IMR-90 (cell line): ENCODE data around the gene DOCK2. TPM values are rescaled to one million over a fixed set of nuclear protein-coding genes. Genes with fewer than 3 reads are reported as not detected.

Experiments
- ATAC-seq: fragments of 200-7000 bp; cut with Tn5 transposase; 2 replicates; pipeline ENCODE4 v1.9.1; 2020; ENCODE audit warnings: low read depth, mild to moderate bottlenecking, moderate library complexity
- BruUV-seq: library from RNA; stranded (reverse); fragments of 400-500 nt; replicated peaks from 2 replicates; lab custom pipeline; 2021; lab: Mats Ljungman, UMichigan
- CTCF ChIA-PET: fragments of 300-600 bp; formaldehyde crosslinking; extraction: SDS; loops from one replicate; lab custom pipeline; 2021; ENCODE audit warnings: antibody characterized with exemption; lab: Yijun Ruan, JAX
- POLR2A ChIA-PET: fragments of 300-600 bp; sonication (Branson Sonifier 250); formaldehyde crosslinking; loops from one replicate; lab custom pipeline; 2022; ENCODE audit warnings: antibody characterized with exemption; ENCODE audit not compliant: unreplicated experiment; lab: Charles Lee
- DNase-seq: peaks from one replicate; pipeline ENCODE4 v3.0.0; 2013
- H2AFZ ChIP-seq: replicated peaks from 2 replicates; pipeline ENCODE3; 2013; ENCODE audit warnings: low read length, mild to moderate bottlenecking; ENCODE audit not compliant: poor library complexity
- H2AK5ac ChIP-seq: 2 replicates; pipeline ENCODE4 v1.6.1; 2013; ENCODE audit warnings: low read depth, low read length, inconsistent platforms
- H2AK9ac ChIP-seq: replicated peaks from 2 replicates; pipeline ENCODE3; 2013; ENCODE audit warnings: mild to moderate bottlenecking, low read depth, low read length, moderate library complexity; ENCODE audit not compliant: poor library complexity
- H2BK120ac ChIP-seq: 2 replicates; pipeline ENCODE4 v1.6.1; 2013; ENCODE audit warnings: low read depth, low read length, inconsistent platforms
- H2BK15ac ChIP-seq: 3 replicates; pipeline ENCODE4 v1.6.1; 2013; ENCODE audit warnings: low read depth, low read length, inconsistent platforms
- H2BK20ac ChIP-seq: 2 replicates; pipeline ENCODE4 v1.6.1; 2013; ENCODE audit warnings: low read depth, mild to moderate bottlenecking, inconsistent platforms, low read length, moderate library complexity
- H2BK5ac ChIP-seq: 2 replicates; pipeline ENCODE4 v1.6.1; 2013; ENCODE audit warnings: mild to moderate bottlenecking, low read depth, low read length, inconsistent platforms; ENCODE audit not compliant: poor library complexity, severe bottlenecking
- H3K14ac ChIP-seq: replicated peaks from 2 replicates; pipeline ENCODE4 v1.6.1; 2013; ENCODE audit warnings: low read depth, low read length, inconsistent platforms
- H3K18ac ChIP-seq: 2 replicates; pipeline ENCODE4 v1.6.1; 2013; ENCODE audit warnings: low read depth, low read length, control low read depth
- H3K23ac ChIP-seq: 2 replicates; pipeline ENCODE4 v1.6.1; 2013; ENCODE audit warnings: low read depth, low read length, inconsistent platforms
- H3K27ac ChIP-seq: 2 replicates; pipeline ENCODE4 v1.5.1; 2013; ENCODE audit warnings: mild to moderate bottlenecking, control low read depth, low read length; ENCODE audit not compliant: insufficient read depth
- H3K27me3 ChIP-seq: 2 replicates; pipeline ENCODE4 v1.6.1; 2013; ENCODE audit warnings: low read length; ENCODE audit not compliant: control insufficient read depth, insufficient read depth
- H3K36me3 ChIP-seq: 2 replicates; pipeline ENCODE4 v1.6.1; 2013; ENCODE audit warnings: low read length, mixed read lengths; ENCODE audit not compliant: control insufficient read depth, insufficient read depth
- H3K4ac ChIP-seq: 2 replicates; pipeline ENCODE4 v1.6.1; 2013; ENCODE audit warnings: low read depth, low read length, inconsistent platforms
- H3K4me1 ChIP-seq: 2 replicates; pipeline ENCODE4 v1.6.1; 2013; ENCODE audit warnings: low read length, mixed read lengths; ENCODE audit not compliant: control insufficient read depth, insufficient read depth
- H3K4me2 ChIP-seq: 2 replicates; pipeline ENCODE4 v1.6.1; 2013; ENCODE audit warnings: low read depth, mild to moderate bottlenecking, control low read depth, low read length, moderate library complexity
- H3K4me3 ChIP-seq: 2 replicates; pipeline ENCODE4 v1.5.1; 2013; ENCODE audit warnings: low read depth, mild to moderate bottlenecking, control low read depth, low read length, moderate library complexity; ENCODE audit not compliant: insufficient read depth
- H3K56ac ChIP-seq: 2 replicates; pipeline ENCODE4 v1.6.1; 2013; ENCODE audit warnings: low read length, inconsistent platforms; ENCODE audit not compliant: insufficient read depth; ENCODE audit errors: extremely low read depth
- H3K79me1 ChIP-seq, 2 experiments: 2 replicates each; pipeline ENCODE4 v1.6.1; 2013; ENCODE audit warnings: low read length in 2 of 2, inconsistent platforms in 1 of 2, low read depth in 1 of 2
- H3K9ac ChIP-seq: 2 replicates; pipeline ENCODE4 v1.6.1; 2013; ENCODE audit warnings: low read depth, low read length, control low read depth
- H3K9me1 ChIP-seq: 2 replicates; pipeline ENCODE4 v1.6.1; 2013; ENCODE audit warnings: low read length, inconsistent platforms; ENCODE audit not compliant: insufficient read depth
- H3K9me3 ChIP-seq: 2 replicates; pipeline ENCODE4 v1.6.1; 2013; ENCODE audit warnings: low read length; ENCODE audit not compliant: control insufficient read depth, insufficient read depth
- H4K20me1 ChIP-seq: 2 replicates; pipeline ENCODE4 v1.6.1; 2013; ENCODE audit warnings: low read length, inconsistent platforms; ENCODE audit not compliant: insufficient read depth
- H4K5ac ChIP-seq: 2 replicates; pipeline ENCODE4 v1.6.1; 2013; ENCODE audit warnings: mild to moderate bottlenecking, low read depth, low read length, control low read depth
- H4K8ac ChIP-seq, 2 experiments: 2 replicates each; pipeline ENCODE4 v1.6.1; 2013; ENCODE audit warnings: low read depth in 2 of 2, low read length in 2 of 2, control low read depth in 1 of 2, inconsistent platforms in 1 of 2
- H4K91ac ChIP-seq: 2 replicates; pipeline ENCODE4 v1.6.1; 2013; ENCODE audit warnings: low read depth, low read length, inconsistent platforms; ENCODE audit not compliant: insufficient read depth
- BHLHE40 ChIP-seq: fragments of 150-350 bp; IDR thresholded peaks from 2 replicates; pipeline ENCODE4 v1.6.1; 2016; ENCODE audit warnings: mild to moderate bottlenecking, low read depth, low read length
- CTCF ChIP-seq: conservative IDR thresholded peaks from 2 replicates; pipeline ENCODE4 v1.5.1; 2012; ENCODE audit warnings: mild to moderate bottlenecking, low read depth, low read length, improper control_type of control experiment
- WGBS, 2 experiments: methylation state at CpG; one replicate each; pipeline versions ENCODE4 v1.1.5 to v1.1.7; 2013; ENCODE audit warnings: missing lambda C conversion rate in 2 of 2; ENCODE audit not compliant: insufficient read length in 1 of 2; ENCODE audit errors: extremely low coverage in 2 of 2; 5-methylcytosine and 5-hydroxymethylcytosine counted together
- dilution Hi-C: fragments of 300-500 bp; cut with HindIII; formaldehyde crosslinking; loops from one replicate; pipeline ENCODE4 v1.14.3; 2018; ENCODE audit warnings: low sequenced_read_pairs; ENCODE audit not compliant: unreplicated experiment
- in situ Hi-C: fragments of 300-500 bp; cut with MboI; formaldehyde crosslinking; loops from 3 replicates; pipeline ENCODE4 v1.14.3; 2019; ENCODE audit warnings: low sequenced_read_pairs, inconsistent platforms, mixed read lengths
- intact Hi-C: fragments of 100-400 bp; cut with micrococcal nuclease; formaldehyde crosslinking; loops from 2 replicates; pipeline ENCODE4 v1.10.0; 2022
- polyA plus RNA-seq, 3 experiments: library from polyadenylated mRNA; depleted of rRNA; stranded (reverse); fragments of >200 nt; gene quantifications; 2 replicates each; pipeline ENCODE4 v1.2.3, GENCODE V29; 2012; ENCODE audit warnings: low replicate concordance in 1 of 3
- total RNA-seq: library from RNA; depleted of rRNA; stranded (reverse); fragments of >200 nt; gene quantifications from 2 replicates; pipeline ENCODE4 v1.2.3, GENCODE V29; 2012

DOCK2 gene
- total and polyA plus RNA-seq, 2 of the 4 experiments (the other 2 are of a cell fraction), result 0.72 to 3.0 TPM

DNA sequence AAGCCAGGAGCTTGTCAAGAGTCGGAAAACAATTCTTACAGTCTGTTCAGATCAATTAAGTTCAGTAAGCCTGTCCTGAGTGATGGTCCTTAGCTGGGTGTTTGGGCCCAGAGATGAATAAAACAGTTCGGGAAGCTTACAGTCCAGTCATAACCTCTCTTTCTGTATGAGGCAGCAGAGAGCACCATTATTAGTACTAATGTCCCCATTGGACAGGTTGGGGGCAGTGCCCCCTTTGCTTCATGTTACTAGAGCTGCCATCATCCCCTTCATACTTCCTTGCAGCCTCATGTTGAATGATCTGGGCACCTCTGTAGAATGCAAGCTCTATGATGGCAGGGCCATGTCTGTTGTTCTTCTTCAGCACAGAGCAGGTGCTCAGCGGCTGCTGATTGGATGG is 9.8 kb downstream of the DOCK2 start:
- no peak overlapping the region for H3K9ac ChIP-seq
- no peak overlapping the region for H3K4me3 ChIP-seq
- H3K4ac ChIP-seq, result no peak overlapping the region
- no peak for DNase-seq
- no peak overlapping the region for H2BK120ac ChIP-seq
- no peak overlapping the region for H3K4me2 ChIP-seq
- in situ Hi-C loops, result no loop called here
- no peaks in the 10 kb centered on the region for H3K9me3 ChIP-seq
- no peak overlapping the region for H3K18ac ChIP-seq
- no peak overlapping the region for H2BK5ac ChIP-seq
- H3K27me3 ChIP-seq, result no peaks in the 10 kb centered on the region
- no peak for ATAC-seq
- H3K27ac ChIP-seq, result no peak overlapping the region
- H4K8ac ChIP-seq, result no peak overlapping the region
- H2AK5ac ChIP-seq, result no peak overlapping the region
- CTCF ChIA-PET, result interaction anchor here (0.6 kb wide), 1 partner anchor 12 kb away, joined by 4 read pairs; no protein-coding TSS in a partner anchor
- no peak overlapping the region for H2BK20ac ChIP-seq
- POLR2A ChIA-PET, result no interaction called here
- TF ChIP-seq CTCF (no peak), BHLHE40 (no peak)
- peaks cover 18% of the 10 kb centered on the region for H3K9me1 ChIP-seq
- no peaks in the 10 kb centered on the region for H4K20me1 ChIP-seq
- no peaks in the 10 kb centered on the region for H3K36me3 ChIP-seq
- peaks cover 24% of the 10 kb centered on the region for H3K4me1 ChIP-seq
- H4K5ac ChIP-seq, result no peak overlapping the region
- WGBS, 2 experiments, result 92% methylated on average over 2 of the region's 3 CpGs; no CpG with 5 or more reads in 1 of the 2 experiments
- no peak overlapping the region for H3K14ac ChIP-seq
- BruUV-seq, result no TSS peak
- no peak overlapping the region for H3K56ac ChIP-seq
- no peak overlapping the region for H2AFZ ChIP-seq
- dilution Hi-C loops, result no loop called here
- H3K79me1 ChIP-seq, result 0 out of 4 replicates have a peak, but pooled peaks cover 0 to 5% of the 10 kb centered on the region in 2 experiments
- intact Hi-C loops, result no loop called here
- H4K91ac ChIP-seq, result no peak overlapping the region
- H2BK15ac ChIP-seq, result no peak overlapping the region
- no peak overlapping the region for H2AK9ac ChIP-seq
- no peak overlapping the region for H3K23ac ChIP-seq
